ENCODE results near the gene INF2.

DNA sequence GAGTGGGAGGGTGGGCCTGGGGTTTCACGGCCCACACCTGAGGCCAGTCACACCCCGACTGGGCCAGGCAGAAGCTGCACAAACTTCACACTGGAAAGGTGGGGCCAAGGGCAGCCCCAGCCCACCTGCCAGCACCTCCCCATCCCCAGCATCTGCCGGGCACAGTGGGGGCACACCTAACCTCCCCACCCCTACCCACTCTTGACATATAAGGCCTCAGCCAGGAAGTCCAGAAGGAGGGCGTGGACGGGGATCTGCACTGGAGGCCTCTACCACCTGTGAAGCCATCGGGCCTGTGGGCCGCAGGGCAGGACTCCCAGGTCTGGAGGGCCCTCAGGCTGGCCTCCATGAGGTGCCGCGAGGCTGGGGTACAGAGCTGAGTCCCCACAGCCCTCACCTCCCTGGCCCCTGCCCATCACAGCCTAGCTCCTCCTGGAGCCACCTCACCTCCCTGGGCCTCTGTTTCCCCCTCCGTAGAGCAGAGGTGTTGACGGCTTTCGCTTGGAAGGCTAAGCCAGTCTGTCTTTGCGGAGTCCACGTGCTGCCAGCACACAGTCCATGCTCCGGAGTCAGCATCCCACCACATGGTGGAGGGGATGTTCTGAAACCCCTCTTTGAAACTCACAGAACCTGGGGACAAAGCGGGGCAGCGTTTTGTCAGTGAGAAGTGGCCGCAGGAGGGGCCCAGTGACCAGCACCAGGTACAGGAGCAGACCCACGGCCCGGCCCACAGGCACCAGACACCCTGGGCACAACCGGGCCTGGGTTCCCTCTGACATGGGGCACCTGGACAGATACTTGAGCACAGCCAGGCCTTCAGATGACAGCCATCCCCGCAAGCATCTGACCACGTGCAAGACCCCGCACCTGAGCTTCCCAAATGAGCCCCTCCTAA is 38.2 kb upstream of the INF2 start:
- TF ChIP-seq, protein P1, sequence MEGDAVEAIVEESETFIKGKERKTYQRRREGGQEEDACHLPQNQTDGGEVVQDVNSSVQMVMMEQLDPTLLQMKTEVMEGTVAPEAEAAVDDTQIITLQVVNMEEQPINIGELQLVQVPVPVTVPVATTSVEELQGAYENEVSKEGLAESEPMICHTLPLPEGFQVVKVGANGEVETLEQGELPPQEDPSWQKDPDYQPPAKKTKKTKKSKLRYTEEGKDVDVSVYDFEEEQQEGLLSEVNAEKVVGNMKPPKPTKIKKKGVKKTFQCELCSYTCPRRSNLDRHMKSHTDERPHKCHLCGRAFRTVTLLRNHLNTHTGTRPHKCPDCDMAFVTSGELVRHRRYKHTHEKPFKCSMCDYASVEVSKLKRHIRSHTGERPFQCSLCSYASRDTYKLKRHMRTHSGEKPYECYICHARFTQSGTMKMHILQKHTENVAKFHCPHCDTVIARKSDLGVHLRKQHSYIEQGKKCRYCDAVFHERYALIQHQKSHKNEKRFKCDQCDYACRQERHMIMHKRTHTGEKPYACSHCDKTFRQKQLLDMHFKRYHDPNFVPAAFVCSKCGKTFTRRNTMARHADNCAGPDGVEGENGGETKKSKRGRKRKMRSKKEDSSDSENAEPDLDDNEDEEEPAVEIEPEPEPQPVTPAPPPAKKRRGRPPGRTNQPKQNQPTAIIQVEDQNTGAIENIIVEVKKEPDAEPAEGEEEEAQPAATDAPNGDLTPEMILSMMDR (IDR thresholded peaks at IDR 0.05): no peak
- TF ChIP-seq ZFX (IDR thresholded peaks at IDR 0.05; ENCODE audit: borderline replicate concordance): no peak
